Renal cortical epithelial cell (primary cell): ENCODE data around the gene REN. TPM values are rescaled to one million over a fixed set of nuclear protein-coding genes. Genes with fewer than 3 reads are reported as not detected.

ENCODE experiments used
- DNase-seq: peaks from one replicate; pipeline ENCODE4 v3.0.0-alpha.2; 2011; ENCODE audit warnings: low read depth
- total RNA-seq: library from RNA; depleted of rRNA; stranded (reverse); fragments of >200 nt; gene quantifications from 2 replicates; pipeline ENCODE4 v1.2.3, GENCODE V29; 2014

Gene REN
- not detected in 2 replicates for total RNA-seq

DNA sequence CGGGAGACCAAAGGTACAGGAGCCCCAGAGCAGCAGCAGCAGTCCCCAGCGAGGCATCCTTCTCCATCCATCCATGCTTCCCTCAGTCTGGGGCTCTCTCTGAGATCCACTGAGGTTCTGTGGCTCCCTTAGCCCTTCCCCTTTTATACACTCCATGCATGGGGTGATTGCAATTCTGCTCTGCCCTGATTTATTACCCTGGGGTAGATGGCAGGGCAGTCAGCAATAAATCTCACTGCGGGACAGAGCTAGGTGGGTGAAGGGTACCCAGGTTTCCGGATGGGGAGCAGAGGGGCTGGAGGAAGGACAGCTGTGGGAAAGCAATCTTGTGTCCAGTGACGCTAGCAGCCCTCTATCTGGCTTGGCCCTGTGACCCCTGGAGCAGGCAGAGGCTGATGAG is at the start of gene REN:
TSS of gene REN (minus strand) at position 119 of the 400 bp plus-strand sequence. CDS start at position 75, 44 bp downstream.
- DNase-seq: no peak

DNA sequence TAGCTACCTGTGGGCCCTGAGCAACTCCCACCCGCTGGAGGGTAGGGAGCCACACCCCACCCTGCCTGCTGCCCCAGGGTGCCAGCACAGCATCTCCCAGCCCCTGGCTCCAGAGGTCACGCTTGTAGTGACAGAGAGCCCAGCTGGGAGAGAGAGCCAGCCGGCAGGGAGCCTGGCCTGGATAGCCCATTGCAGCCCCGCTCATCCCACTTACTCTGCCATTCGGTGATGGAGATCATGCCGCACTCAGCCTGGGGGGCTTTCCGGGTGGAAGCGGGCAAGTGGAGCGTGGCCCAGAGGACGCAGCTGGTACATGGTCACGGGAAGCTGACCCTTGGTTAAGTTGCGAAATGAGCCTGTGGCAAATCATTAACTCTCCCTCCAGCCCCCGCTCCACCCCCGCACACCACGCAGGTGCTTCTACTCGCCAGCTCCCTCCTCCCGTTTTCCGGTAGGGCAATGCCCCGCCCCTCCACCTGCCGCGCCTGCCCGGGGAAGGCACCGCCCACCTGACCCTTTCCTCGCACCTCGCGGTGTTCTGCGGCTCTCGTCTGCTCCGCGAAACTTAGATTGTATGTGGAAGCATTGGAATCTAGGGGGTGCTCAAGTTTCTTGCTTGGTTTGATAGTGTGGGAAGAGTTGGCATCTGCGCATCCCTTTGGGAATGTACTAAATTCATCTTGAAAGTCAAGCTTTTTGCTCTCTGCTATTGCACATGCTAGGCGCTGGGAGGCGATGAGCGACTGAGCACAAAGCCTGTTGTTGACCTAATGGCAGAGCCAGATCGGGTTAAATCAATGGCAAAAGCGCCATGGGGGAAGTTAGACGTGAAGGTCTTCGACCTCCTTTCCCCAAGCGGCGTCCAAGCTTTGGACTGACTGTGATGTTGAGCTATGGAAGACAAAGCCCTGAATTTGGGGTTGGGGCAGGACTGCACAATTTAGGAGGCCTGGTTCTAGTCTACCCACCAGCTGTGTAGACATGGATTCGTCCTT is 47.8 kb upstream of the REN start, which contains the start of gene GOLT1A:
TSS of gene GOLT1A (minus strand) at position 321 of the 995 bp plus-strand sequence. CDS start at position 239, 82 bp downstream.
- peak; percentile 93 for DNase-seq

DNA sequence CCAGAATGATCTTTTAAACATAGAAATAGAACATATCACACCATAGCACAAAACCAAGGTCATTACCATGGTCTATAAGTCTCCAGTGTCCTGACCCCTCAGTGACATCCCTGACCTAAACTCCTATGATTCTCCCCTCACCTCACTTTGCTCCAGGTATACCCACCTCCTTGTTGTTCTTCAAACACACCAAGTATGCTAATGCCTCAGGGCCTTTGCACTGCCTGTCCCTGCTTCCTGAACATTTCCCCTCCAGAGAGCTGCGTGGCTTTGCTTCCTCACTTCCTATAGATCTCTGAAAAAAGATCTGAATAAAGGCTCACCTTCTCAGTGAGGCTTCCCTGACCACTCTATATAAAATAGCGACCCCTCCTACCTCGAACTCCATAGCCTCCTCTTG is 46.6 kb upstream of the REN start:
- DNase-seq: no peak

DNA sequence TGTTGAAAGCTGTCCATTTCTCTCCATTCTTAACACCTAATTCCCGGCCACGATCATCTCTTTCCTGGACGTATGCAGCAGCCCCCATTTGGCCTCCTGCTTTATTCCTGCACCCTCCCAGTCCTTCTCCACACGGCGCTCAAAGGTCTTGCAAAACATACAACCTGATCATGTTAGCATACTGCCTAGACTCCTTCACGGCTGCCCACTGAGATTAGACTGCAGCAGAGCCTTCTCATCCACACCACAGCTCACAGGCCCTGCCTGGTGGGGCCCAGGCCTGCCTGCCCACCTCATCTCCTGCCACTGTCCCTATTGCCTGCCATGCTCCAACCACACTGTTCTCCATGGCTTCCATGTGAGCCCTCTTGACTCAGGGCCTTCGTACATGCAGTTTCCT is 44.9 kb upstream of the REN start:
- no peak for DNase-seq

DNA sequence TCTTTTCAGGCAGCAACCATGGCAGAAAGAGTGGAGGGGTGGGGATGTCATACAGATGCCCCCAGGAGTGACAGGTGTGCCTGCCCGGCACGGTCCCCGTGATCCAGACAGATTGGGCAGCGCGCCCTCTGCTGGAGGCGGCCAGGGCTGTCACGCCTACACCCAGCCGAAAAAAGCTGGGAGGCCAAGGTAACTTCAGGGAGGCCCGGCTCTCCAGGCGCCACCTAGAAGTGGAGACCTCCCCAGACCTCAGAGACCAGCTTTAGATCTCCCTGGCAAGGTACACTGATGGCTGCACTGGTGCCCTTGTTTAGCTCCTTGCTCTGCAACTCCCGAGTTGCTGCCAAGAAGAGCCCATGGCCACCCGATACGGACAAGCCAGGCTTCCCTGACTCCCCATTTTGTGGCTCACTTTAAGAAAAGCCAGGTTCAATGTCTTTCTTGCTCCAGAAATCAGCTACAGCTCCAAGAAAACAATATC is 41.0 kb upstream of the REN start:
- DNase-seq: no peak

DNA sequence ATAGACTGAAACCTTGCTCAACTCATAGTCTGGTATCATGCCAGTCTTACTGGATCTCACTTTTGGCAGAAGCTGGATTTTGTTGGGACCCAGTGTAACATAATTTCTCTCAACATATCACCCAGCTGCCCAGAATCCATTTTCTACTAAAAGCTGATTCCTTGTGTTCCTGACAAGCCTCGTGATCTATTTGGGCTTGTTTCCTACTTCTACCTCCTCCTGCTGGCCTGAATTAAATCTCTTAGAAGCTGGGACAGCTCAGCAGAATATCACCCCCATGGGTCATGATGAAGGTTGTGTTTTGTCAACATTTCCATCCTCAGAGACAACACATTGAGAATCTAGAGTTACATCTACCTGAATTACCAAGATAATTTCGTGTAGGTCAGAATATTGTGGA is 40.0 kb upstream of the REN start:
- DNase-seq: no peak

DNA sequence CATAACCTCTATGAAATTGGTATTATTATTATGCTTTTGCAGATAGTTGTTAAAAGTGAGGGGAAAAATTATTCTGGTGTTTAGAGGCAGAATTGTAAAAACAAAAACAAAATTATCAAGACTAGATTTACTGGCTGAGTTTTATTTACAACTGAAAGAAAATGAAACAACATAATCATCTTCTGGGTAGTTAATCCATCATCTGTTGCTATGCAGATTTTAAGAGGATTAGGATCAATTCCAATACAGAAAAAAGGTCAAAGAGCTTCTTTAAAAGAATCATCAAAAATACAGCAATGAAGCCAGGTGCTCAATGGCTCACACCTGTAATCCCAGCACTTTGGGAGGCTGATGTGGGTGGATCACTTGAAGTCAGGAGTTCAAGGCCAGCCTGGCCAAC is 39.3 kb upstream of the REN start:
- no peak for DNase-seq

DNA sequence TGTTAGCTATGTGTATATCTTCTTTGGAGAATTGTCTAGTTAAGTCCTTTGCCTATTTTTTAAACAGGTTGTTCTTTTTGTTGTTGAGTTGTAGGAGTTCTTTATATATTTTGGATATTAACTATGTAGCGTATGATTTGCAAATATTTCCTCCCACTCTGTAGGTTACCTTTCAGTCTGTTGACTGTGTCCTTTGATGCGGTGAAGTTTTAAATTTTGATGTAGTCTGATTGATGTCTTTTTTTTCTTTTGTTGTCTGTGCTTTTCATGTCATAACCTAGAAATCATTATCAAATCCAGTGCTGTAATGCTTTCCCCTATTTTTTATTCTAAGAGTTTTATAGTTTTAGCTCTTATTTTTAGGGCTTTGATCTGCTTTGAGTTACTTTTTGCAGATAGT is 38.8 kb upstream of the REN start:
- DNase-seq: no peak

DNA sequence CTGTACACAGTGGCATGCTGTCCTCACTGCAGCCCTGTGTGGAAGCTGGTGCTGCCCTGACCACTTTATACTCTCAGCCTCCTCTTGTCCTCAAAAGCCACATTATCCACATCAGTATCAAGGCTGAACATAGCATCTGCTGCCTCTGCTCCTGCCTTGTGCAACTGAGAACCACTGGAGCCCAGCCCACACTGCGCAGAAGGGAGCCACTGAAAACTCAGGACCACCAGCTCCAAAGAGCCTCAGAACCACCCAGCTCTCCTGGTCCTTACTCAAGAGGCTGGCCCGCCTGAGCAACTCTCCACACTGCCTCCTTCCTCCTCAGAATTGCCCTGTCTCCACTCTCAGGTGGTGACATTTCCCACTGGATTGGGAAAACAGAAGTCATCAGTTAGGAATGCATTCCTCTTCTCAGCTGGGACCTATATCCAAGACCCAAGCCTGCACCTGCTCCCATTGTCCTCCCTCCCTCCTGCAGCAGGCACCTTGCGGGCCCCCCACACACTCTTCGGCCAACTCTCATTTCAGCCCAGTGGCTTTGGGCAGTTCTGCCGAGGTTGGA is 37.1 kb upstream of the REN start:
- DNase-seq: peak; percentile 28

DNA sequence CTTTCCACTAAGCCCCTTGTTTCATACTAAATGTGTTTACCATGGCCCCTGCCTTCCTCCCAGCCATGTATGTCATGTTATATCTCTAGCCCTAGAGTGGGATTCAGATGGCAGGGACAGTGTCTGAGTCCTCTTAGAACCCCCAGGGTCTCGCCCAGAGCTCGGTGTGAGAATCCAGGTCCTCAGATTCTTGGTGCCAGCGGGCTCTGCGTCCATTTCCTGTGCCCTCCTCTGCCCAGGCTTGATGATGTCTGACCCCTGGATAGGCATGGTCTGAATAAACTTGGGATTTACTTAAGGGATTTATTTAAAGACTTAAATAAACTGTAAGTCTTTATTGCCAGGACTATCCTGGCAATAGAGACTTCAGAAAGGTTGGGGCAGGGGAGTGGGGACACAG is 36.3 kb upstream of the REN start:
- DNase-seq: no peak

DNA sequence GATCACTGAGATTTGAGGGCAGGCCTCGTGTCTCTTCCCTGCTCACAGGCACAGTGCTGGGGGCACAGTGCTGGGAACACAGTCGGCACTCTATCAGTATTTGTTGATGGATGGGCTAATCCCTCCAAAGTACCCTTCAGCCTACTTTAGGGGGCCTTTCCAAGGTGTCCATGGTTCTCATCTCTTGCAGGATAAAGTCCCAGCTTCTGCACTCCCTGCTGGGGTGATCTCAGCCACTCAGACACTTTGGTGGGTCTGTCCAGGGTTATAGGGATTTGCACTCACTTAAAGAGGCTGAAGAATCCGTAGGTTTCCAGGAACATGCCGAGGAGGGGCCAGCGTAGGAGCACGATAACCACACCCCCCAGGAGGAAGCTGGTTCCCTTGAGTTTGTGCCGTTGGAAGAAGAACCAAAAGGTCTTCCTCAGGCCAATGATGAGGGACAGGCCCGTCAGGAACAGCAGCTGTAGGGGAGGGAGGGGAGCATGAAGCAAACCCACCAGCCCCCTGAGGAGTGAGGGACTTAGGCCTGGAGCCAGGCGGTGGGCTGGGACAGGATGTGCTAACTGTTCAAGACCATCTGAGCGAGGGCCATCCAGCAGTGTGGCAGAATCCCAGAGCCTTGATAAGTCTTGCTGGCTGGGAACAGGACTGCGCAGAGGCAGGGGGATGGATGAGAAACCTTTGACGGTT is 35.4 kb upstream of the REN start:
- no peak for DNase-seq

DNA sequence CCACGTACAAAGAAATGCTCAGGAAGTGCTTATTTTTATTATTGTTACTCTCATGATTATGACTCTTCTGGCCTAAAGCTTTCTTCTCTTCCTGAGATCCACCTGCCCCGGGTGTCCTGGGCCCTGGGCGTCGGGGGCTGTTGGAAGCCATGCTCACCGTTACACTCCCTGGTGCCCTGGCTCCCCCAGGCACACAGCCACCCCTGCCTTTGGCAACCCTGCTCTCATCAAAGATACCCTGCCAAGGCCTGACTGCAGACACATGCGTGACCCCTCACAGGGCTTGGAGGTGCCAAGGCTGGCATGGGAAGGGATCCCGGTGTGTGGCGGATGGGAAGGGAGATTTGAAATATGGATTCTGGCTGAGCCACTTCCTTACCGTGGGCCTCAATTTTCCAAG is 33.4 kb upstream of the REN start:
- no peak for DNase-seq

DNA sequence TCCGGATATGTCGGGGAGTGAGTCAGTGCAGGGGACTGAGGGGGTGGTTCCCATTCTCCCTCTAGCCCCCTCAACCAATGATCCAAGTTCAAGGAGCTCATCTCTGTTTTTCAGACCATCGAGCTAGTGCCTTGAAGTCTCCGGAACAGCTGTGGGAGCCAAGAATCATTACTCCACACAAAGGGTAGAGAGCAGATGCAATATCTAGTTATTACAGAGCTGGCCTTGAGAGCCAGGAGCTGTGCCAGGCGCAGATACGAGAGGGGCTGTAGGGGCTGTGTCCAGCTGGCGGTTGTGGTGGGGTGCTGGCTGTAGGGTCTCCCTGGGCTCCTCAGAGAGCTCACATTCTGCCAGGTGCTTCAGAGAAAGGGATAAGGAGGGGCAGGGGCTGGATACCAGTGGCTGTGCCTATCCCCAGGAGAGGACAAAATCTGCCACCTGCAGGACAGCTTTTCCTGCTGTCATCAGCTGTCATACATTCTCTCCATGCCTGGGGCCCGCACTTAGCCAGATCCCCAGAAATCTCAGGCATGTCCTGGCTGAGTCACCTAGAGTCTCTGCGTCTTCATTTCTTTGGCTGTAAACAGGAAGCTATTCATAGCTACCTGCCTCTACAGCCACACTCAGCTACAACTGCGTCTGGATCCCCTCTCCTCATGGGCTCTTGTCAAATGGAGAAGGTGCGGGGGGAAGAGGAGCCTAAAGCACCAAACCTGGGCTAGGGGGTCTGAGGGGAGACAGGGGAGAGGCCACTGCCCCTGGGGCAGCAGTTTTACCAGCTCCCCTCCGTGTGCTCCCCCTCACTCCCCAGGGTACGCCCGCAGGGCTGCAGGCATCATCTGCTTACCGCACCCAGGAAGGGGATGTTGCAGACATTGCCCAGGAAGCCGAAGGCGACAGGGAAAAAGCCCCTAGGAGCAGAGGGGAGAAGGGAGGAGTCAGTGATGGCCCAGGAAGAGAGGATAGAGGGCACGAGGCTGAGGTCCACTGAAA is 32.5 kb upstream of the REN start:
- DNase-seq: peak; percentile 88

DNA sequence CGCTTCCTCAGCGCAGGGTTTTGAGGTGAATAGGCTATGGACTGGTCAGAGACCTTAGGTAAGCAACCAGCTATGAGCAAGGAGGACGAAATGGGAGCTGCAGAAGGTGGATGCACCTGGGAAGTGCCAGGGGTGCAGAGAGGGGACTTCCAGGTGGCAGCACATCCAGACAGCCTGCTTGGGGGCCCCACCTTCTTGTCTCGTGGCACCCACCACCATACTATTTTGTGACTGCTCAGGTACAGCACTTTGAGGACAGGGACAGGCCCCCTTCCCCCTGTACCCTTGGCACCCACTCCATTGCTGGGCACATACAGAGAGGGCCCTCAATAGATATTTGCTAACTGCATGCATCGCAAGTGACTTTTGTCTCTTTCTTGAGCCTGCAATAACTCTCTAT is 30.9 kb upstream of the REN start:
- DNase-seq: no peak

DNA sequence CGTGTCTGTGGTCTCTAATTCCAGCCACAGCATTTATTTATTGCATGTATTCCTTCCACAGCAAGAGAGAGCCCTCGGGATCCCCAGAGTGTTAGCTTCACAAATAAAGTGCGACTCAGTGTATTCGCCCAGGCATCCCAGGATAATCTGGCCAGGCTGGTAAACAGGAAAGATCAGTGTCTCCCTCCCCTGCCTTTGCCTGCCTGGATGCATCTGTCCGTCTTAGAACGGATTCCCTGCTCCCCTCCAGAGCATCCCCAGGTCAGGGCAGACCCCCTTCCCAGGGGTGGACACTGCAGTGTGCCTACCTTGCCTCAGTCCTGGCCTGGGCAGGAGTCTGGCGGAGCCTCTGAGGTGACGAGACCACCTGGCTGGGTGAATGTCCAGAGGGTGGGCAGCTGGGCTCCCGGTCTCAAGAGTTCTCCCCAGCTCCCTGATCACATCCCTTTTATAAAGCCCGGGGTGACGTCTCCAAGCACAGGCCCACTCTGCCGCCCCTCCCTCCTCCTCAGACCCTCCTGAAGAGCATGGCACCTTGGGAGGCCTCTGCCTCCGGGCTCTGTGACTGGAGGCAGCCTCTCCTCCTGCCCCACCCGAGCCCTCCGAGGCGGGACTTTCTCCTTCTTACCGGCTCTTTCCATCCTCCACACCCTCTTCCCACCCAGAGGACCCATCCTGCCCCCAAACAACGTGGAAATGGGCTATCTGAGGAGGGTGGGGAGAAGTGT is 30.1 kb upstream of the REN start, which contains the start of gene KISS1:
TSS of gene KISS1 (minus strand) at position 424 of the 728 bp plus-strand sequence. CDS start 3,615 bp downstream, outside the sequence.
- DNase-seq: no peak

DNA sequence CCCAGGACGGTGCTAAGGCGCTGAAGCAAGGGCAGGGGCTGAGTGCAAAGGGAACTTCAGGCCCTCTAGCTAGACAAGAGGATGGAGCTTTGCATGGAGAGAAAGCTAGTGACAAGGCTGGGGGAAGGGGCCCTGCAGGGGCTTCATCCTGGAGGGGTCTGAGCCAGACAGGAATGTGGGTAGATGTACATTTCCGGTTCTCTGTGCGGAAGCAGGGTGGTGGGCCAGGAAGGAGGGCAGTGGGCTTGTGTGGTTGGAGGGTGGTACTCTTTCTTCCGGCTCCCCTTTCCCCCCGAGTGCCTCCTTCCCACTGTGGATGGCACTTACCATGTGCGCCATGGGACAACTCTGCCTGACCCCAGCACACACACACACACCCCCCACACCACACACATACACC is 28.6 kb upstream of the REN start:
- DNase-seq: no peak

DNA sequence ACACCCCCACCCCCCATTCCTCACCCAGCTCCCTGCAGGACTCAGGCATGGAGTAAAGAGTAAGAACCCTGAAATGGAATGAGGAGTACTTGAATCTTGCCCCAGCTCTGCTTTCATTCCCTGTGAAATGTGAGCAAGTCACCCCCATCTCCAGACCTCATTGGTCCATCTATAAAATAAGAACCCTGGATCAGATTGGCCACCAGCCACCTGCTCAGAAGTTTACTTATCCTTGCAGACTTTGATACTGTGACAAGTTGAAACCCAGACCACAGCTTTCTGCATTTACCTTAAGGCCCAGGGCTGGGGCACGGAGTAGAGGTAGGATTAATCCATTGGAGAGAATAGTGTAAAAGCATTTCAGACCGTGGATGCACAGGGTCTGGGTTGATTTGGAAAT is 27.9 kb upstream of the REN start:
- no peak for DNase-seq

DNA sequence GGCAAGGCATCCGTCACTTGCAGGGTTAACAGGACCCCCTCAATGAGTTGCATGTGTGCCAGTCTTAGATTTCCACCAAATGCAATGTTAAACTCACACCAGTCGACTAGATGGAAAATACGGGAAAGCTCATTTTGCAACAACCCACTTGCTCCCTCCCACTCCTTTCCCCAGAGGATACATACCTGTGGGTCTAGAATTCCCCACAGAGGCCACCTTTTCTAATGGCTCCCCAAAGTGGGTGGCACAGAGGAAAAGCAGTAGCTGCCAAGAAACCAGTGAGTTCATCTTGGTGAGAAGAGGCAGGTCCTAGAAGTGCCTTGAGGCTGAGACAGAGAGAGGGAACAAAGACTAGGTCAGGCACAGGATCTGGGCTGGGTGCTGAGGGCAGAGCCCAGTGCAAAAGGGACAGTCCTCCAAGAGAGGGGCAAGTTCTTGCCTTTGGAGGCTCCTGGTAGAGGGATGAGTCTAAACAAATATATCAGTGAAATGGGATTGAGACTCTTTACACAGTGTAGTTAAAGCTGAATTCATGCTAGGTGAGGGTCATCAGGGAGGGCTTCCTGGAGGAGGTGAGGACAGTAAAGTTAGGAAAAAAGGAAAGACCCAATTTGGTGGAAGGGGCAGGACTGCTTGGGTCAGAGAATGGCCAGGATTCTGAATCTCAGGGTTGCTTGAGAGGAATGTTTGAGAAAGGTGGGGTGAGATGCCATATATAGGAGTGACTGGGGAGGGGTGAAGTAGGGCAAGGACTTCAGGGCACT is 26.6 kb upstream of the REN start:
- DNase-seq: peak; percentile 69

DNA sequence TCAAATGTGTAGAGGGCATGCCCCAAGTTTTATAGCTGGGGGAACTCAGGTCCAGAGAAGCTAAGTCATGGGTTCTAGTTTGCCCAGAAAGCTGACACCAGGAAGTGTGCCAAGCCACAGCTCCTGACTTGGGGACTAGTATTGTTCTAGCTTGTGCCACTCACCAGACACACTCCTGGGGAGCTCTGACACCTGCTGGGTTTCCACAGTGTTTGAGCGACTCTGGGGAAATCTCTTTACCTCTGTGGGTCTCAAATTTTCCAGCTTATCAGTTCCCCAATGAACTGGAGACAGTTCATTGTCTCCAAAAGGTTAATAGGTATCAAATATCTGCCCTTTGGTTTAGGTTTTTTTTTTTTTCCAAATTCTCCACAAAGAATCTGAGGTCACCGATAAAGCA is 25.9 kb upstream of the REN start:
- DNase-seq: no peak

DNA sequence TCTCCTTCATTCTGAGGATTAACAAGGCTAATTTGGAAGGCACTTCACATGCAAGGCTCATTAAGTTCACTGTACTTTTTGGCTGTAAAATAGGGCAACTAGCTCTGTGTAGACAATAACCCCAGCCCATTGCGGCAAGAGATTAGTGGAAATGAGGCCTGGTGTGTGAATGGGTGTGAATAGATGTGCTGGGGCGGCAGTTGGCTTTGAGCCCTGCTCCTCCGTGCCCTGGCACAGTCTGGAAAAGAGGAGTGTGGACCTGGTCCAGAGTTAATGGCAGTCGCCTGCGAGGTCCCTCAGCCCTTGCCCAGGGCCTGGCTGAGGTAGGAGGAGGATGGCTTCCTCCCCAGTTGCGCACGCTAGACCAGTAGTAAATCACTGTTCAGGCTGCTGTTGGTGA is 25.3 kb upstream of the REN start:
- no peak for DNase-seq
